Astrocyte (in vitro differentiated cells and primary cell): ENCODE measurements around the gene GABRR3. TPM values are rescaled to one million over a fixed set of nuclear protein-coding genes. Genes with fewer than 3 reads are reported as not detected.
A peak's percentile ranks its signal among the peaks of the same experiment; 100 is the strongest.

Experiments used
- DNase-seq: peaks from one replicate; pipeline ENCODE4 v3.0.0-alpha.2; 2010; ENCODE audit warnings: low read depth
- FAIRE-seq: peaks from 2 replicates; lab custom pipeline; 2011; peaks lifted over from hg19 to GRCh38; lab: Jason Lieb, UNC
- H2AFZ ChIP-seq: 2 replicates; pipeline ENCODE4 v1.6.0; 2012; ENCODE audit warnings: low read depth, low read length, inconsistent platforms
- H3K27ac ChIP-seq: 2 replicates; pipeline ENCODE4 v1.5.1; 2011; ENCODE audit warnings: low read depth, low read length, inconsistent platforms
- H3K27me3 ChIP-seq: 2 replicates; pipeline ENCODE4 v1.6.0; 2011; ENCODE audit warnings: low read length, inconsistent platforms; ENCODE audit not compliant: insufficient read depth
- H3K36me3 ChIP-seq: 2 replicates; pipeline ENCODE4 v1.5.1; 2011; ENCODE audit warnings: low read length, inconsistent platforms; ENCODE audit not compliant: insufficient read depth
- H3K4me1 ChIP-seq: 2 replicates; pipeline ENCODE4 v1.5.1; 2011; ENCODE audit warnings: low read length, inconsistent platforms; ENCODE audit not compliant: insufficient read depth
- H3K4me2 ChIP-seq: 2 replicates; pipeline ENCODE4 v1.6.0; 2012; ENCODE audit warnings: low read length, inconsistent platforms
- H3K4me3 ChIP-seq: 2 replicates; pipeline ENCODE4 v1.5.1; 2011; ENCODE audit warnings: low read depth, mild to moderate bottlenecking, low read length, inconsistent platforms; ENCODE audit not compliant: insufficient read depth
- H3K79me2 ChIP-seq: 2 replicates; pipeline ENCODE4 v1.6.0; 2012; ENCODE audit warnings: mild to moderate bottlenecking, low read length, inconsistent platforms; ENCODE audit not compliant: insufficient read depth
- H3K9ac ChIP-seq: 2 replicates; pipeline ENCODE4 v1.6.0; 2012; ENCODE audit warnings: mild to moderate bottlenecking, low read length, inconsistent platforms
- H3K9me3 ChIP-seq: 2 replicates; pipeline ENCODE4 v1.5.1; 2012; ENCODE audit warnings: low read depth, mild to moderate bottlenecking, low read length, inconsistent platforms; ENCODE audit not compliant: insufficient read depth
- H4K20me1 ChIP-seq: 2 replicates; pipeline ENCODE4 v1.6.0; 2012; ENCODE audit warnings: low read length, inconsistent platforms; ENCODE audit not compliant: insufficient read depth
- H3K27ac Mint-ChIP-seq: one replicate; pipeline ENCODE4 v1.8.0; 2021; ENCODE audit warnings: mild to moderate bottlenecking, mixed read lengths; ENCODE audit not compliant: unreplicated experiment
- H3K27me3 Mint-ChIP-seq: one replicate; pipeline ENCODE4 v1.8.0; 2021; ENCODE audit warnings: low read depth, mixed read lengths; ENCODE audit not compliant: unreplicated experiment
- H3K36me3 Mint-ChIP-seq: one replicate; pipeline ENCODE4 v1.8.0; 2021; ENCODE audit warnings: low read depth, mixed read lengths; ENCODE audit not compliant: unreplicated experiment
- H3K4me1 Mint-ChIP-seq: one replicate; pipeline ENCODE4 v1.8.0; 2021; ENCODE audit warnings: low read depth, mixed read lengths; ENCODE audit not compliant: unreplicated experiment
- H3K4me3 Mint-ChIP-seq: one replicate; pipeline ENCODE4 v1.8.0; 2021; ENCODE audit warnings: mild to moderate bottlenecking, moderate library complexity, mixed read lengths; ENCODE audit not compliant: unreplicated experiment
- H3K9me3 Mint-ChIP-seq: one replicate; pipeline ENCODE4 v1.8.0; 2021; ENCODE audit warnings: mild to moderate bottlenecking, mixed read lengths; ENCODE audit not compliant: unreplicated experiment
- CTCF ChIP-seq: IDR thresholded peaks from 2 replicates; pipeline ENCODE4 v1.5.1; 2011; ENCODE audit warnings: low read depth, mild to moderate bottlenecking, inconsistent platforms, low read length, moderate library complexity; ENCODE audit not compliant: insufficient read depth
- EZH2 ChIP-seq: IDR thresholded peaks from 2 replicates; pipeline ENCODE4 v1.6.1; 2012; ENCODE audit warnings: mild to moderate bottlenecking, low read length, inconsistent platforms; ENCODE audit not compliant: insufficient read depth
- total RNA-seq: library from RNA; stranded (reverse); gene quantifications from 2 replicates; pipeline ENCODE4 v1.2.1, GENCODE V29; 2021

The GABRR3 gene
- total RNA-seq, 1 donor from 2014 or later: not detected

GRCh38 chr3:98022978-98023820 is 11.9 kb downstream of the GABRR3 start:
- Histone ChIP-seq H4K20me1 (no peaks in the 10 kb centered on the region), H3K9ac (no peak overlapping the region), H3K9me3 (no peaks in the 10 kb centered on the region), H3K4me3 (no peak overlapping the region), H3K27ac (no peak overlapping the region), H2AFZ (no peak overlapping the region), H3K79me2 (no peaks in the 10 kb centered on the region), H3K27me3 (no peaks in the 10 kb centered on the region), H3K4me1 (no peaks in the 10 kb centered on the region), H3K36me3 (no peaks in the 10 kb centered on the region), H3K4me2 (no peak overlapping the region)
- H3K4me3 Mint-ChIP-seq: no peak overlapping the region
- no peaks in the 10 kb centered on the region for H3K36me3 Mint-ChIP-seq
- no peaks in the 10 kb centered on the region for H3K9me3 Mint-ChIP-seq
- DNase-seq (peak; percentile 35), FAIRE-seq (peak; percentile 20)
- peaks cover 4% of the 10 kb centered on the region for H3K27me3 Mint-ChIP-seq
- peaks cover 1% of the 10 kb centered on the region for H3K4me1 Mint-ChIP-seq
- H3K27ac Mint-ChIP-seq: no peak overlapping the region
- peak; percentile 92 for TF ChIP-seq CTCF
- TF ChIP-seq EZH2: no peak

GRCh38 chr3:98021830-98022560 is 13.1 kb downstream of the GABRR3 start:
- peaks cover 4% of the 10 kb centered on the region for H3K27me3 Mint-ChIP-seq
- H3K9me3 ChIP-seq: no peaks in the 10 kb centered on the region
- no peak overlapping the region for H2AFZ ChIP-seq
- H3K4me1 Mint-ChIP-seq: peaks cover 1% of the 10 kb centered on the region
- H3K27ac Mint-ChIP-seq: no peak overlapping the region
- no peak for FAIRE-seq
- H3K36me3 ChIP-seq: no peaks in the 10 kb centered on the region
- H3K36me3 Mint-ChIP-seq: no peaks in the 10 kb centered on the region
- no peaks in the 10 kb centered on the region for H3K27me3 ChIP-seq
- H3K79me2 ChIP-seq: no peaks in the 10 kb centered on the region
- TF ChIP-seq CTCF (no peak), EZH2 (no peak)
- no peaks in the 10 kb centered on the region for H3K4me1 ChIP-seq
- no peaks in the 10 kb centered on the region for H3K9me3 Mint-ChIP-seq
- no peak overlapping the region for H3K9ac ChIP-seq
- no peak overlapping the region for H3K27ac ChIP-seq
- no peak overlapping the region for H3K4me3 Mint-ChIP-seq
- no peak overlapping the region for H3K4me3 ChIP-seq
- no peaks in the 10 kb centered on the region for H4K20me1 ChIP-seq
- DNase-seq: peak; percentile 19
- no peak overlapping the region for H3K4me2 ChIP-seq
